Left ventricle myocardium superior (tissue), 1 donor: ENCODE results near the gene ASH1L. TPM values are rescaled to one million over a fixed set of nuclear protein-coding genes. Genes with fewer than 3 reads are reported as not detected.
"Not testable (repeated sequence)": the region's sequence is repeated elsewhere in the genome, so short reads cannot be mapped to it uniquely, and the experiment has no call there.

Experiments used
- ATAC-seq: fragments of 200-7000 bp; cut with Tn5 transposase; one replicate; pipeline ENCODE4 v1.9.1; 2020; ENCODE audit warnings: mild to moderate bottlenecking, moderate library complexity
- DNase-seq: peaks from one replicate; pipeline ENCODE4 v3.0.0-alpha.2; 2020
- intact Hi-C: fragments of 100-400 bp; cut with micrococcal nuclease; formaldehyde crosslinking; loops from one replicate; pipeline ENCODE4 v1.11.0; 2022
- total RNA-seq: library from RNA; stranded (reverse); fragmentation: NEBNext Ultra II Directional; extraction: Animal tissue kit (Norgen Biotek cat#: 25700); gene quantifications from one replicate; pipeline ENCODE4 v1.2.1, GENCODE V29; 2021
- donor health status: DM: no; HTN: yes; CAD: no; lungs with severe emphysema.

The ASH1L gene
- total RNA-seq, 1 donor from 2014 or later = 41.1 TPM

DNA sequence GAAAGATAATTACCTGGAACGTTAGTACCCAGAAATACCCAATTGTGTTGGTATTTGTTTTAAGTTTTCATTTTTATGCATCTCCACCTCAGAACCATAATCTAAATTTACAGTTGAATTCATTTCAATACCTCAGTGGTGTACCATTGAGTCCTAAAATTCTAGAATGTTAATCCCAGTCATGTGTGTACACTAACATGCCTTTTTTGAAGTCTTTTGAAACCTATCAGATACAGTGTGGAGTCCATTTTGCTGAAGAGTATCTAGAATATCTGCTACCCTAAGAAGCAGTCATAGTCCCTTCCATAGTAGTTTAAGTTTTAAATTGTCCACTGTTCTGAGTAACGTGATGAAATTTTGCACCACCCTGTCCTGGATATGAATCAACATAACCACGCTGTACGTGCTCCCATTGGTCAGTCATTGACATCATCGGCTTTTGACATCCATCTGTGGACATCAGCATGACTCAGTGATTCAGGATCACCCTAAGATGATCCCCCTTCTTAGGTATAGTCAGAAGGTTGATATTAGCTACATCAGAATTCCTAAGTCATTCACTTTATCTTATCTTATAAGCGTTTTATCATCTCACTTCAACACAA lies 7.5 kb upstream of the ASH1L start:
- DNase-seq = no peak
- no peak for ATAC-seq
- intact Hi-C loops = no loop called here

- DNase-seq, intact Hi-C loops, ATAC-seq: not testable (repeated sequence)
Measured at GRCh38 chr1:155563377-155564022, 897 bp upstream of the ASH1L start.

DNA sequence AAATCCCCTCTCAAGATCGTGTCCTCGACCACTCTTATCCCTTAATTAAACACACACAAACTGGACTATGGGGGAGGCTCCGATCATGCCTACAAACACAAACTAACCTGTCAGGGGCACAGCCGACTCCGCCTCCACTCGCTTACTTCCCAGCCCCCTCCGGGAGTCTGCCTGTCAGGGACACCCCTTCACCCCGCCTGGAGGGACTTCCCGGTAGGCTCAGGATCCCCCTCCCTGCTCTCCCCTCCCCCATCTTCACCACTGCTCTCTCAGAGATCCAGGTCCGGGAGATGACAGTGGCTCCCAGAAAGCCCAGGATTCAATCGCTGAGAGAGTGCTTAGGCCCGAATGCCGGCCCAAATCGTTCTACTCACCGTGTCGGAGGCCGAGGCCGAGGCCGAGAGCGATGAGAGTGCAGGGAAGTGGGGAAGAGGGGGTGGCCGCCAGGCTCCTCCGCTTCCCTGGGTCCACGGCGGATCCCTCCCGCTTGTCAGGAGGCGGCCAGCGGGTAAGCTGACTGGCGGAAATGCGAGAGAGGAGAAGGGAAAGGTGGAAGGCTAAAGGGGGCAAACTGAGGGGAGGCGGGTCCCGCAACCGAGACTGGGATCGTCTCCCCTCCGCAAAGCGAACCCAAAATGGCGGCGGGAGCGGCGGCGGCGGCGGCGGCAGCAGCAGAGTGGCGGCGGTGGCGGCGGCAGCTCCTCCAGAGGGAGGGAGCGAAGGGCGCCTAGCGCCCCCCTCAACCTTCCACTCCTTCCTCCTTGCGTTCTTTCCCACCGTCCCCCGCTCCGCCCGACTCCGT lies 623 bp downstream of the ASH1L start:
- ATAC-seq (peak; percentile 53), DNase-seq (peak; percentile 66)
- intact Hi-C loops = not testable (repeated sequence)

DNA sequence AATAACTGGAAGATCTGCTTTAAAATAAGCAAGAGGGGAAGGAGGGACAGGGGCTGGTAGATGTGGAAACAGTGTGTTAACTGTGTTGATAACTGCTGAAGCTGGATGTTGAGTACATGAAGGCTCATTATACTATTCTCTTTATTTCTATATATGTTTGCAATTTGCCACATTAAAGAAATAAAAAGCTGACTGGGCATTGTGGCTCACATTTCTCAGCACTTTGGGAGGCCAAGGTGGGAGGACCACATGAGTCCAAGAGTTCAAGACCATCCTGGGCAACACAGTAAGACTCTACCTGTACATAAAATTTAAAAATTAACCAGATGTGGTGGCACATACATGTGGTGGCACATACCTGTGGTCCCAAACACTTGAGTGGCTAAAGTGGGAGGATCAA lies 6.7 kb downstream of the ASH1L start:
- intact Hi-C loops = no loop called here
- DNase-seq (no peak), ATAC-seq (no peak)

- intact Hi-C loops = no loop called here
- no peak for DNase-seq
- ATAC-seq = no peak
Measured at GRCh38 chr1:155553349-155553748, 9.3 kb downstream of the ASH1L start.

- ATAC-seq = peak; percentile 27
- intact Hi-C loops = no loop called here
- DNase-seq = no peak
Measured at GRCh38 chr1:155548706-155549105, 13.9 kb downstream of the ASH1L start.

- intact Hi-C loops = no loop called here
- ATAC-seq (no peak), DNase-seq (no peak)
Measured at GRCh38 chr1:155540000-155540874, 22.4 kb downstream of the ASH1L start.

DNA sequence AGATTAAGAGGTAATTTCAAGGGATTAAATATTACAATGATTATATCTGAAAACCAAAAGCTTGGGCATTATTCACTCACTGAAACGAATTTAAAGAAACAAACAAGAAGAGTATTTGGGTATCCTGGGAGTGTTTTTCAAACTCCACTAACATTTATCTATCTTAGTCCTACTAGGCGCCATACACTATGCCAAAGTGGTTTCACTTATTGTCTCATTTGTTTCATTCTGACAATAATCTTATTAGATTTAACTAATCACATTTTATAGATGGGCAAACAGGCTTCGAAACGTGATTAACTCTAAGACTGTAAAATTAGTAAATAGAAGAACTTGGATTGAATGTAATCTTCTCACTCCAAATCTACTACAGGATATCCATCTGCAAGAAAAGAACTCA lies 25.4 kb downstream of the ASH1L start:
- ATAC-seq (no peak), DNase-seq (no peak)
- intact Hi-C loops = no loop called here

GRCh38 chr1:155531624-155532023 lies 31.0 kb downstream of the ASH1L start:
- ATAC-seq = no peak
- intact Hi-C loops = no loop called here

DNA sequence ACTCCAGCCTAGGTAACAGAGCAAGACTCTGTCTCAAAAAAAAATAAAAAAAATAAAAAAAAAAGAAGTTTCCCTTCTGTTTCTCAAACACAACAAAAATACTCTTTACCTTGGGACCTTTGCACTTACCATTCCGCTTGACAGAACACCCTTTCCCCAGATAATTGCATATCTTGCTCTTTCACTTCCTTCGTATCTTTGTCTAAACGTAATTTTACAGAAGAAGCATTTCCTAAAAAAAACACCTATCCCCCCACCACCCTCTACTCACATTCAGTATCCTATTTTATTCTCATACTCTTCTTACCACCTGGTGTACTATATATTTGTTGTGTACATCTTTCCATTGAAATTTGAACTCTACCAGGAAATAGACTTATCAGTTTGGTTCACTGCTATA lies 32.7 kb downstream of the ASH1L start:
- intact Hi-C loops = no loop called here
- DNase-seq (no peak), ATAC-seq (no peak)

More at GRCh38 chr1:155531624-155532023, 31.0 kb downstream of the ASH1L start:
- DNase-seq = no peak

DNA sequence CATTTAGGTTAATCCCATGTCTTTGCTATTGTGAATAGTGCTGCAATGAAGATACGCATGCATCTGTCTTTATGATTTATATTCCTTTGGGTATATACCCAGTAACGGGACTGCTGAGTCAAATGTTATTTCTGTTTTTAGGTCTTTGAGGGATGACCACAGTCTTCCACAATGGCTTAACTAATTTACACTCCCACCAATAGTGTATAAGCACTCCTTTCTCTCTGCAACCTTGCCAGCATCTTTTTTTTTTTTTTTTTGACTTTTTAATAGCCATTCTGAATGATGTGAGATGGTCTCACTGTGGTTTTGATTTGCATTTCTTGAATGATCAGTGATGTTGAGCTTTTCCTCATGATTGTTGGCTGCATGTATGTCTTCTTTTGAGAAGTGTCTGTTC lies 33.5 kb downstream of the ASH1L start:
- no peak for ATAC-seq
- no peak for DNase-seq
- intact Hi-C loops = no loop called here

GRCh38 chr1:155527677-155528076 lies 34.9 kb downstream of the ASH1L start:
- intact Hi-C loops = no loop called here

DNA sequence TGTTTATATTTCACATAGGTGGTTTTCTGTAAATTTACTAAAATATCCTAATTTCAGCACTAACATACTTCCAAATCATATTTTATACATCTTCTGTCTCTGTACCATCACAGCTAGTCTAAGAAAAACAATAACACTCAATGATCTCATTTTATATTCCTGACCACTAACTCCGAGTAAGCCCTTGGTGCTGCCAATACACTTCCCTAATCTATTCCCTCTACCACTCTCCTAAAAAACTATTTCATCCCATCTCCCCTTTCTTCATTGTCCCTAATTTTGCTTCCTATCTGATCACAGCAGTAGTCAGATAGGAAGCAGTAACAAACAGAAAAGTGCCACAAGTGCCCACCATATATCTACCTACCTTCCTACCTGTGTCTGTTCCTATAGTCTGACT lies 36.2 kb downstream of the ASH1L start:
- intact Hi-C loops = no loop called here
- DNase-seq (no peak), ATAC-seq (no peak)

More at GRCh38 chr1:155527677-155528076, 34.9 kb downstream of the ASH1L start:
- ATAC-seq = no peak
- DNase-seq = no peak

GRCh38 chr1:155522069-155522468 lies 40.5 kb downstream of the ASH1L start:
- no peak for DNase-seq
- intact Hi-C loops = no loop called here
- no peak for ATAC-seq

GRCh38 chr1:155518484-155518883 lies 44.1 kb downstream of the ASH1L start:
- no peak for DNase-seq
- no peak for ATAC-seq
- intact Hi-C loops = no loop called here

DNA sequence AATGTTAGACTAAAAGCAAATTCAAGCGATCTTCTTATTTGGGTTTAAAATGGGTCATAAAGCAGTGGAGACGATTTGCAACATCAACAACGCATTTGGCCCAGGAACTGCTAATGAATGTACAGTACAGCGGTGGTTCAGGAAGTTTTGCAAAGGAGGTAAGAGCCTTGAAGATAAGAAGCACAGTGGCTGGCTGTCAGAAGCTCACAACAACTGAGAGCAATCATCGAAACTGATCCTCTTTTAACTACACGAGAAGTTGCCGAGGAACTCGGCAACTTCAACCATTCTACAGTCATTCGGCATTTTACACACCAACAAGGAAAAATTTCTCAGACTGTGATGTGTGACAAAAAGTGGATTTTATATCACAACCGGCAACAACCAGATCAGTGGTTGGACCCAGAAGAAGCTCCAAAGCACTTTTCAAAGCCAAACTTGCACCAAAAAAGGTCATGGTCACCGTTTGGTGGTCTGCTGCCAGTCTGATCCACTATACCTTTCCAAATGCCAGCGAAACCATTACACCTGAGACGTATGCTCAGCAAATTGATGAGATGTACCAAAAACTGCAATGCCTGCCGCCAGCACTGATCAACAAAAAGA lies 47.9 kb downstream of the ASH1L start:
- intact Hi-C loops = no loop called here
- ATAC-seq (no peak), DNase-seq (no peak)

DNA sequence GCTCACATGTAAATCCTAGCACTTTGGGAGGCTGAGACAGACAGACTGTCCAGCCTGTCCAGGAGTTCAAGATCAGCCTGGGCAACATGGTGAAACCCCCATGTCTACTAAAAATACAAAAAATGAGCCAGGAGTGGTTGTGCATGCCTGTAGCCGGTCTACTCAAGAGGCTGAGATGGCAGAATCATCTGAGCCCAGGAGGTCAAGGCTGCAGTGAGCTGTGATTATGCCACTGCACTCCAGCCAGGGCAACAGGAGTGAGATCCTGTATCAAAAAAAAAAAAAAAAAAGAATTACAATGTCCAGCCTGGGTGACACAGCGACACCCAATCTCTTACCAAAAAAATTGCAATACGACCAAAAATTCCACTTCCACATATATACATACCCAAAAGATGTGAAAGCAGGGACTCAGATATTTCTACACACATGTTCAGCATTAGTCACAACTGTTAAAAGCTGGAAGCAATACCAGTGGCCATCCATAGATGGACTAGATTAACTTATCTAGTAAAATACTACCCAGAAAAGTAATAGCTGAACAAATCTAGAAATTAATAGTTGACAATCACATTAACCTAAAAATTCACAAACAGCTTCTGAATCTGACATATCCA lies 49.2 kb downstream of the ASH1L start:
- intact Hi-C loops = no loop called here
- ATAC-seq = no peak
- DNase-seq = no peak

DNA sequence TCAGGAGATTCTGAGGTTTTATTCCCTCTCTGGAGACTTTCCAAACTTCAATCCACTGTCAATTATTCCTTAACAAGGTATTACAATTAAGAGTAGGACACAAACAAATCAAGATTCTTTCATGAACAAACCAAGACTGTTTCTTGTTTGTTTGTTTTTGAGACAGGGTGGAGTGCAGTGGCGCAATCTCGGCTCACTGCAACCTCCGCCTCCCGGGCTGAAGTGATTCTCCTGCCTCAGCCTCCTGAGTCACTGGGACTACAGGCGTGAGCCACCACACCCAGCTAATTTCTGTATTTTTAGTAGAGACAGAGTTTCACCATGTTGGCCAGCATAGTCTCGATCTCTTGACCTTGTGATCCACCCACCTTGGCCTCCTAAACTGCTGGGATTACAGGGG lies 51.2 kb downstream of the ASH1L start:
- ATAC-seq, intact Hi-C loops, DNase-seq: not testable (repeated sequence)

GRCh38 chr1:155509064-155509463 lies 53.5 kb downstream of the ASH1L start:
- intact Hi-C loops = no loop called here
- DNase-seq (no peak), ATAC-seq (no peak)
